Effector memory CD4-positive, alpha-beta T cell (primary cell): ENCODE data around the gene SLC30A1.

Source experiments
- DNase-seq, 3 donors: peaks; one replicate each; pipeline ENCODE4 v3.0.0-alpha.2; 2020
- H3K27ac ChIP-seq: 2 replicates; pipeline ENCODE4 v1.7.0; 2013; ENCODE audit warnings: mild to moderate bottlenecking, low read length, moderate library complexity; ENCODE audit not compliant: insufficient read depth, poor library complexity, severe bottlenecking
- H3K27me3 ChIP-seq: replicated peaks from 2 replicates; pipeline ENCODE4 v1.7.0; 2013; ENCODE audit warnings: mild to moderate bottlenecking, low read length; ENCODE audit not compliant: insufficient read depth, control insufficient read depth, poor library complexity, severe bottlenecking
- H3K36me3 ChIP-seq: 2 replicates; pipeline ENCODE4 v1.7.0; 2013; ENCODE audit warnings: mild to moderate bottlenecking, low read length, moderate library complexity; ENCODE audit not compliant: control insufficient read depth, insufficient read depth
- H3K4me1 ChIP-seq: 2 replicates; pipeline ENCODE4 v1.7.0; 2013; ENCODE audit warnings: low read length, mild to moderate bottlenecking; ENCODE audit not compliant: control insufficient read depth, insufficient read depth, poor library complexity, severe bottlenecking
- H3K4me3 ChIP-seq: 2 replicates; pipeline ENCODE4 v1.7.0; 2013; ENCODE audit warnings: low read length, low read depth, mild to moderate bottlenecking; ENCODE audit not compliant: insufficient read depth, poor library complexity, severe bottlenecking
- H3K9me3 ChIP-seq: 2 replicates; pipeline ENCODE4 v1.7.0; 2013; ENCODE audit warnings: mild to moderate bottlenecking, low read length, moderate library complexity; ENCODE audit not compliant: control insufficient read depth

The SLC30A1 gene

DNA sequence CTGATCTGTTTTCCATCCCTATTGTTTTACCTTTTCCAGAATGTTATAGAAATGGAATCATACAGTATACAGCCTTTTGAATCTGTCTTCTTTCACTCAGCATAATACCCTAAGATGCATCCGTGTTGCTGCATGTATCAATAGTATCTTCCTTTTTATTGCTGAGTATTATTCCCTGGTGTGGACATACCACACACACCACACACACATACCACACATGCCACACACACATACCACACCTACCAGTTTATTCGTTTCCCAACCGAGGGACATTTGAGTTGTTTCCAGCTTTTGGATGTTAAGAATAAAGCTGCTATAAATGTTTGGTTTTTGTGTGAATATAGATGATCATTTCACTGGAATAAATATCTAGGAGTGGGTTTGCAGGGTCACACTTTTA is 22.2 kb upstream of the SLC30A1 start:
- no peak for DNase-seq
- Histone ChIP-seq H3K4me3 (no peak overlapping the region), H3K27me3 (no peaks in the 10 kb centered on the region), H3K27ac (no peak overlapping the region), H3K9me3 (no peaks in the 10 kb centered on the region), H3K4me1 (no peaks in the 10 kb centered on the region), H3K36me3 (no peaks in the 10 kb centered on the region)

DNA sequence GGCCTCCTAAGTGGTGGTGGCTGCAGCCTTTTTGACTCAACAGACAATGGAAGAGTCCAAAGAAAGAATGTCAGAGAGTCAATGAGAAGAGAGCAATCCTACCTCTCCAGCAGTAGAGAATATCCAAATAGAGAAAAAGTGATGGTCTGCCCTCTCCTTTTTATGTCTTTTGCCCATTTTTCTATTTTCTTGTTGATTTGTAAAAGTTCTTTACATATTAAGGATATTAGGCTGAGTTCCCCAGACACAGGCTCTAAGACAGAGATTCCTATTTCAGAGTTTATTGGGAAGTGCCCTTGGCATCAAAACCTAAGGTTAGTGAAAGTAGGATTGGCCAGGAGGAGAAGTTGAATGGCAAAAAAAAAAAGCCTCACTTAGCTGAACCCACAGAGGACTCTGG is 20.3 kb upstream of the SLC30A1 start:
- Histone ChIP-seq H3K27me3 (no peaks in the 10 kb centered on the region), H3K36me3 (no peaks in the 10 kb centered on the region), H3K9me3 (no peaks in the 10 kb centered on the region), H3K4me1 (no peaks in the 10 kb centered on the region), H3K4me3 (no peak overlapping the region), H3K27ac (no peak overlapping the region)
- no peak for DNase-seq

DNA sequence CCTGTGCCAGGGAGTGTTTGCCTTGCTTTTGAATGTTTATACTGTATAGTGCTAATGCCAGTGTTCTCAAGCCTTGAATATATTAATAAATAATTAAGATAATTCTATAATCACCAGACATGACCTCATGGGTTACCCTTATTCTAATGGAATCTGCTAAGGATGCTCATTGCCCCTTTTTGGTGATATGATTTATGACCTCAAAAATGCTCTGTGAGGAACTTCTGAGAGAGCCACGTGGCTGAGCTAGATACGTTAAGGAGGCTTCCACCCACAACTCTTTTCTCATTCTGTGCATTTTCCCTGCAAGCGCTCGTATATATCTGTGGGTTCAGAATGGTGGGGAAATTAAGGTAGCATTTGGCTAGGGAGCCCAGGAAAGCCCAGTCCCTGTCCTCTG is 19.6 kb upstream of the SLC30A1 start:
- no peaks in the 10 kb centered on the region for H3K9me3 ChIP-seq
- no peak overlapping the region for H3K4me3 ChIP-seq
- no peak for DNase-seq
- no peaks in the 10 kb centered on the region for H3K4me1 ChIP-seq
- no peaks in the 10 kb centered on the region for H3K36me3 ChIP-seq
- no peak overlapping the region for H3K27ac ChIP-seq
- H3K27me3 ChIP-seq = no peaks in the 10 kb centered on the region

DNA sequence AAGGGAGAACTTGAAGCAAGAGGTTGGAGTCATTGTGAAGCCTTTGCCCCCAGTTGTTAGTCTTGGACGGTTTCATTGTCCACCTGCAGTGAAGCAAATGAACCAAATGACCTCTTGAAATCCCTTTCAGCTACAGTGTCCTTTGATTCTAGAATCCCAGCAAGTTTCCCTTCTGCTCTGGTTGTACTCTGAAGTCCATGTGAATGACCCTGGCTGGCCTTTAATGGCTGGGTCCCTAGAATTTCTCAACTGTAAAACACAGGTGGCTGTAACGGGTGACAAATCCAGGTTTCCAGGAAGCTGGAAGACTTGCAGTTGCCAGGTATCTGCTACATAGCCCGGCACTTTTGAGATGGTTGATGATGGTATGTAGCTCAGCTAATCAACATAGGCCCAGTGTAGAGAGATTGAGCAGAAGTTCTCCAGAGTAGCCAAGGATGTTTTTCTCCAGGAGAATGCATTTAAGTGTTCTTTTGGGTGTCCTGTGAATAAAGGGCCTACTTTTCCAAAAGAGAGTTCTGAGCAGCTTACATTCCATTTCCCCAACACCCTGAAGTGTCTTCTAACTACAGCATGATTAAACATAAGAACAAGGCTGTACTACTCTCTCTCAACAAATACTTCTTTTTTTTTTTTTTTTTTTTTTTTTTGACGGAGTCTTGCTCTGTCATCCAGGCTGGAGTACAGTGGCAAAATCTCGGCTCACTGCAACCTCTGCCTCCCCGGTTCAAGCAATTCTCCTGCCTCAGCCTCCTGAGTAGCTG is 17.6 kb upstream of the SLC30A1 start:
- DNase-seq = no peak
- no peak overlapping the region for H3K27ac ChIP-seq
- no peak overlapping the region for H3K4me3 ChIP-seq
- no peaks in the 10 kb centered on the region for H3K36me3 ChIP-seq
- no peaks in the 10 kb centered on the region for H3K9me3 ChIP-seq
- no peaks in the 10 kb centered on the region for H3K4me1 ChIP-seq
- no peaks in the 10 kb centered on the region for H3K27me3 ChIP-seq

DNA sequence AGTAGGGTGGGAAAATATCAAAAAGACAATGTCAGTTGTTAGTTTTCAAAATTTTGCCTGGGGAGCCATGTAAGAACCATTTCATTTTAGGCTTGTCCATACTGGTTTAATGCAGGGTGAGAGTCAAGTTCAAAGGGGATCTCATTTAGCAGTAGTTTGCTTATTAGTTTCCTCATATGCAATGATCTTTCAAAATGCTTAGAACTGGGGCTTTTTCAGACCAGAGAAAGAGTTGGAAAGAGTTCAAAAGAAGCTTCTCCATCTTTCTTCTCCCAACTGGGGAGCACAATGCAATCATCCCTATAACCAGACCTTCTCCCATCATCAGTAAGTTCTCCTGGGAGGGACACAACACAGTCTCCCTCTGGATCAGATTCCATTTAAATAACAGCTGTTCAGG is 16.5 kb upstream of the SLC30A1 start:
- H3K36me3 ChIP-seq = no peaks in the 10 kb centered on the region
- H3K4me1 ChIP-seq = no peaks in the 10 kb centered on the region
- H3K27me3 ChIP-seq = no peaks in the 10 kb centered on the region
- no peaks in the 10 kb centered on the region for H3K9me3 ChIP-seq
- H3K27ac ChIP-seq = no peak overlapping the region
- no peak for DNase-seq
- no peak overlapping the region for H3K4me3 ChIP-seq

DNA sequence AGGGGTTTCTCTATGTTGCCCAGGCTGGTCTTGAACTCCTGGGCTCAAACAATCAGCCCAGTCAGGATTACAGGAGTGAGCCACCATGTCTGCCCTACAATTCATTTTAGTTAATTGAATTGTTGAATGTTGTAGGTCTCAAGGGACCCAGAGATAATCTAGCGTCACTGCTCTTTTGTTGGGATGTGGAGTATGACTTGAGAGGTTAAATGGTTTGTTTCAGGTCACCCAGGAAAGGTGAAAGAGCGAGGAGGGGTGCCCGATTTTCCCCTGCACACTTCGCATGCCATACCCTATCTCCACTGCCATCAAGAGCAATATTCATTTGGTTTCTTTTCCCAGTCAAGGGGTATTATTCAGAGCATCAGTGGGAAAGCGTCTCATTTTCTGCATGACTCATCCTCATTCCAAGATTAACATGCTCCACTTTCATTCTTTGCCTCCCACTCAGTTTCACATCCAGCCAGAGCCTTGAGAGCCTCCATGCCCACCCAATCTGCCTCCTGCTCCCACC is 13.1 kb upstream of the SLC30A1 start:
- H3K36me3 ChIP-seq = no peaks in the 10 kb centered on the region
- no peaks in the 10 kb centered on the region for H3K4me1 ChIP-seq
- no peak for DNase-seq
- no peak overlapping the region for H3K27ac ChIP-seq
- H3K4me3 ChIP-seq = no peak overlapping the region
- H3K9me3 ChIP-seq = no peaks in the 10 kb centered on the region
- no peaks in the 10 kb centered on the region for H3K27me3 ChIP-seq

DNA sequence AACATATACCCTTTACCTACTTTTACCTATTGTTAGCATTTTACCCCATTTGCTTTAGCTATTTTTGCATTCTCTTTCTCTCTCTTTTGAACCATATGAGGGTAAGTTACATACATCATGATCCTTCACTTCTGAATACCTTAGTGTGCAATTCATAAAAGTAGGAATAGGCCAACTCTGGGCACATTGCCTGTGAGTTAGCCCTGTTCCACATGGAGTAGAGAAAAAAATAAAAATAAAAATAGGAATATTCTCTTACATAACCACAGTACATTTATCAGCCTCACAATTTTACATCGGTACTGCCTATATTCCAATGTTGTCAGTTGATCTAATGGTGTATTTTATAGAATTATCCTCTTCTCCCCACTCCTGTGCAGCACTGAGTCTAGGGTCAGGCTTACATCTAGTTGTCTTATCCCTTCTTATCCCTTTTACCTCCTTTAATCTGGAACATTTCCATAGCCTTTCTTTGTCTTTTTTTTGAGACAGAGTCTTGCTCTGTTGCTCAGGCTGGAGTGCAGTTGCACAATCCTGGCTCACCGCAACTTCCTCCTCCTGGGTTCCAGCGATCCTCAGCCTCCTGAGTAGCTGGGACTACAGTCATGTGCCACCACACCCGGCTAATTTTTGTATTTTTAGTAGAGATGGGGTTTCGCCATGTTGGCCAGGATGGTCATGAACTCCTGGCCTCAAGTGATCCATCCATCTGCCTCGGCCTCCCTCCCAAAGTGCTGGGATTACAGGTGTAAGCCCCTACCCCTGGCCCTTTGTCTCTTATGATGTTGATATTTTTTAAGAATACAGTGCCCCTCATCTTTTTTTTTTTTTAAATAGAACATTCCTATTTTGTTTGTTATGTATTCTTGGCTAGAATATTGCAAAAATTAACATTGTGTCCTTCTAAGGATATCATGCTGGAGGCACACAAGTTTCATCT is 11.1 kb upstream of the SLC30A1 start:
- Histone ChIP-seq H3K9me3 (no peaks in the 10 kb centered on the region), H3K27me3 (no peaks in the 10 kb centered on the region), H3K4me3 (no peak overlapping the region), H3K4me1 (no peaks in the 10 kb centered on the region), H3K27ac (no peak overlapping the region), H3K36me3 (no peaks in the 10 kb centered on the region)
- DNase-seq = no peak

DNA sequence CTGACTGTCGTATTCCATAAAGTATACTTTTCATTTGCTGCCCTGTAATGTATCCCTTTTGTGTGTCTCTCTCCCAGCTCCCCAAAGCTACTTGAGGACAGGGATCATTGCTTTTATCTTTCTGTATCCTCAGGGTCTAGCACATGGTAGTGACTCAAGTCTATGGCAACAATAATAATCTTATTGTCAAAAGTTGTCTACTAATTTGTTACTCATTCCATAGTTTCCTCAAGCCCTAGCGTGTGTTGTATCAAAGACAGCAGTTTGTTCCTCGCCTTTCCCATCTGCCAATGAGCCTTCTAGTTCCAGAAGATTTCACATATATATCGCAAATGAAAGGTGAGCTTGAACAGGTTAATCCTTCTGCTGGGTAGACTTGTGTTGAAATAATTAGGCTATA is 9.8 kb upstream of the SLC30A1 start:
- H3K4me3 ChIP-seq = no peak overlapping the region
- H3K36me3 ChIP-seq = no peaks in the 10 kb centered on the region
- no peaks in the 10 kb centered on the region for H3K4me1 ChIP-seq
- H3K9me3 ChIP-seq = no peaks in the 10 kb centered on the region
- no peak overlapping the region for H3K27ac ChIP-seq
- no peaks in the 10 kb centered on the region for H3K27me3 ChIP-seq
- no peak for DNase-seq

DNA sequence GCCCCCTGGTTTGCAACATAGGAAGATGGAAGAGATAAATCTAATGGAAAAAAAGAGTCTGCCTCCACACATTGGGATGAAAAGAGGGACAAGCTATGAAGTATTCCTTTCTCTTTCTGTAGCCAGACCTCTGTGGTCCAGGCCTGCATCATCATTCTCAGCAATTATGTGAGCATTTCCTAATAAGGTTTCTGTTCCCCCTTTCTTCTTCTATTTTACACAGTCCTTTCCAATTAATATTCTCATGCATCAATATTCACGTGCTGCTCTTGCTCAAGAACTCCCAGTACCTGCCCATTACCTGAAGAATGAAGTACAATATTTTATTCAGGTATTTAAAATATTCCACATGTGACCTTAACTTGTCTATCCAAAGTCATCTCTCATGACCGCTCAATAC is 8.2 kb upstream of the SLC30A1 start:
- H3K27me3 ChIP-seq = no peaks in the 10 kb centered on the region
- H3K27ac ChIP-seq = no peak overlapping the region
- H3K4me3 ChIP-seq = no peak overlapping the region
- DNase-seq = no peak
- no peaks in the 10 kb centered on the region for H3K4me1 ChIP-seq
- no peaks in the 10 kb centered on the region for H3K36me3 ChIP-seq
- no peaks in the 10 kb centered on the region for H3K9me3 ChIP-seq

DNA sequence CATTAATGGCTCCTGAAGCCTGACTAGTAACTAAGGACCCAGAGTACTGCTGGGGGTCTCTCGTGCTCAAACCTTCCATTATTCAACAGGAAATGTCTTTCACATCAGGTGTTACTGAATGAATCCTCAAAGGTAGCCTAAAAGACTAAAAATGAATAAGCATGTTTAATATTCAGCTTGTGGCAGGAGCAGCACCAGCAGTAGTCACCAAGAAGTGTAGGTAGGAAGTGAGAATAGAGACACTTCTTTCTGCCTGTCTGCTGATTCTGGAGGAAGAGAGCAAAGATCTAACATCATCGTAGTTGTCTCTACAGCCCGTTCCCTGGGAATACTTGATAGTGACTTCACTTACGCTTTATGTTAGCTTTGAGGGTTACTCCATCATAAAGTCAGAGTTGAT is 7.6 kb upstream of the SLC30A1 start:
- H3K9me3 ChIP-seq = no peaks in the 10 kb centered on the region
- H3K27ac ChIP-seq = no peak overlapping the region
- no peaks in the 10 kb centered on the region for H3K36me3 ChIP-seq
- H3K27me3 ChIP-seq = no peaks in the 10 kb centered on the region
- DNase-seq = no peak
- H3K4me1 ChIP-seq = no peaks in the 10 kb centered on the region
- no peak overlapping the region for H3K4me3 ChIP-seq
